Measurements from ENCODE around the gene GAL3ST1. TPM values are rescaled to one million over a fixed set of nuclear protein-coding genes. Genes with fewer than 3 reads are reported as not detected.

Gene GAL3ST1
- total RNA-seq, 2 experiments from 2014 or later = not detected

DNA sequence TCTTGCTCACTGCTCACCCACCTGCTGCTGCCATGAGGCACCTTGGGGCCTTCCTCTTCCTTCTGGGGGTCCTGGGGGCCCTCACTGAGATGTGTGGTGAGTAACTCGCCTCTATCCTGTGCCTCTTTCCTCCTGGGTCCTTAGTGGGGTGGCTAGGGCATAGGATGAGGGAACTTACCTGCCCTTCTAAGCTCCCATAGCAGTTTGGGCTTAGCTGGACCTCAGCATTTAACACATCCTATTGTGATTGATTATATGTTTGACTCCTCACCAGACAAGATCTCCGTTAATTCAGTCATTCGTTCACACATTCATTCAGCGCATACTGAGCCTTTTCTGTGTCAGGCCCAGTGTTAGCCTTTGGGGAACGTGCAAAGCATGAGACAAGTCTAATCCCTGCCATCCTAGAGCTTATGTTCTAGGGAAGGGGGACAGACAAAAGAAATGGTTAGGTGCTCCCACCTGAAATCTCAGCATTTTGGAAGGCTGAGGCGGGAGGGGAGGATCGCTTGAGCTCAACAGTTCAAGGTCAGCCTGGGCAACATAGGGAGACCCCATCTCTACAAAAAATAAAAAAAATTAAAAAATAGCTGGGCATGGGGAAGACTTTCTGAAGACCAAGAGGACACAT is 33.0 kb upstream of the GAL3ST1 start:
- H3K4me3 Mint-ChIP-seq = peak overlapping the region; percentile 60
- ChIA-PET CTCF (interaction anchor here (1.0 to 5.6 kb wide), 9 partner anchors 10 to 181 kb away, joined by 4 to 44 read pairs (median 6); partner anchors contain the start of genes MTFP1, PES1 and SLC35E4), POLR2A (interaction anchor here (1.0 kb wide), 1 partner anchor 16 kb away, joined by 5 read pairs; the partner anchor contains the start of gene PES1)
- DNase-seq = no peak
- no peaks in the 10 kb centered on the region for H3K9me3 Mint-ChIP-seq (ENCODE audit: insufficient read depth)
- H3K27ac Mint-ChIP-seq = peak overlapping the region; percentile 75
- no peak for ATAC-seq
- no peaks in the 10 kb centered on the region for H3K36me3 Mint-ChIP-seq (ENCODE audit: low read depth)
- H3K4me1 Mint-ChIP-seq (ENCODE audit: low read depth) = peaks cover 48% of the 10 kb centered on the region
- no peaks in the 10 kb centered on the region for H3K27me3 Mint-ChIP-seq (ENCODE audit: low read depth)

DNA sequence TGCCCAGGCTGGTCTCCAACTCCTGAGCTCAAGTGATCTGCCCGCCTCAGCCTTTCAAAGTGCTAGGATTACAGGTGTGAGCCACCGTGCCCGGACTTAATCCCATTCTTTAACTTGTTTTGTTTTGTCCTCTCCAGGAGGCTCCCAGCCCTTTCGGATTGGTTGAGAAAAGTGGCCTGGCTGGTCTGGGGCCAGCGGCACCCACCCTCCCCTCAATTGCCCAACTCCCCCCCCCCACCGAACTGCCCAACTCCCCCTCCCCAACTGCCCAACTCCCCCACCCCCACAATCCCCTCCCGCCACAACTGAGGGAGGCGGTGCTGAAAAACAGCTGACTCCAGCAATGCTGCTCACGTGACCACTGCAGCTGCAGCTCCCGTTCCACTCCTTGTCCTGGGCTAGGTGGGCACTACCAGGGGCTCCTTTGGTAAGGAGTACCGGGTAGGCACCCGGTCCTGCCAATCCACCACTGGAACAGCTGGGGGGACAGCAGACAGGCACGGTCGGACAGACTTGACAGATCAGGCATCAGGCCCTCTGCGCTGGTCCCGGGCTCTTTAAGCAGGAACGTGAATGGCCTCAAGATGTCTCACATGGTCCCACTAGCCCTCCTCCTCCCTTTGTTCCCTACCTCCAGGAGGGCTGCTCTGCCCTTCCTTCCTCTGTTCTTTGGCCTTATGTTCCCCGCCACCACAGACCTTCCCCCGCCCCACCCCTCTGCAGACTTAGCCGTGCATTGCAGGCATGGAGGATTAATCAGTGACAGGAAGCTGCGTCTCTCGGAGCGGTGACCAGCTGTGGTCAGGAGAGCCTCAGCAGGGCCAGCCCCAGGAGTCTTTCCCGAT is 32.2 kb upstream of the GAL3ST1 start, which contains the start of gene TCN2:
Gene TCN2 (plus strand): TSS at position 720 of the 845 bp plus-strand sequence. CDS start 158 bp downstream, outside the sequence.
- H3K4me1 Mint-ChIP-seq (ENCODE audit: low read depth) = peaks cover 48% of the 10 kb centered on the region
- peak; percentile 57 for ATAC-seq
- H3K4me3 Mint-ChIP-seq = peak within 1 kb of the TSS; percentile 60
- ChIA-PET POLR2A (interaction anchor here (0.6 kb wide), 1 partner anchor 250 kb away, joined by 3 read pairs; the partner anchor contains the start of genes CCDC157 and SF3A1), CTCF (interaction anchor here (0.9 to 5.6 kb wide), 16 partner anchors 9 to 501 kb away, joined by 3 to 44 read pairs (median 5); partner anchors contain the start of genes MORC2, MTFP1, PES1 and SELENOM)
- no peaks in the 10 kb centered on the region for H3K36me3 Mint-ChIP-seq (ENCODE audit: low read depth)
- no peaks in the 10 kb centered on the region for H3K27me3 Mint-ChIP-seq (ENCODE audit: low read depth)
- DNase-seq = peak; percentile 62
- peak within 1 kb of the TSS; percentile 75 for H3K27ac Mint-ChIP-seq
- no peaks in the 10 kb centered on the region for H3K9me3 Mint-ChIP-seq (ENCODE audit: insufficient read depth)

DNA sequence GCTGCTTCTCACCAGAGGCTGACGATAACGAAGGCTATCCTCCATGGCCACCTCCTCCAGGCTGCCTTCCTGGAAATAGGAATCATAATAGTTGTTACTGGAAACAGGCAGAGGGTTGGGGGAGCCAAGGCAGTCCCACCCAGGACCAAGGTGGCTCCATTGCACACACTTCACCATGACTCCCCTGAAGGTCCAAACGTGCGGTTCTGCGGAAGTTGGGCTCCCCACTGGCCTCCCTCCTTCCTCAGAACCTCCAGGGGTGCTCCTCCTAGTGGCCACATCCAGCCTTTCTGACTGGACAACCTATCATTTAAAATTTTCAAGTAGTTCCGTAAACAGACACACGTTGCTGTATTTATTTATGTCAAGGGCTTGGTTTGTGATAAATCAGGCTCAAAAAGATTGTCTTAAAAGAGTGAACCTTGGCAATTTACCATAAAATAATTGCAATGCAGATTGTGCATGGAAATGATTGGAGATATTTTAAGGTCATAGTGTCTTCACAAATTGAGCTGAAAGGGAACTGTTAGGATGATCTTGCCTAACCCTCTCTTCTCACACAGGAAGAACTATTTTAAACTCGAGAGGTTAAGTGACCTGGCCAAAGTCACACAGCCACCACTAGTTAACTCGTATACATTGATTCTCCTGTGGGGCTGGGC is 31.1 kb upstream of the GAL3ST1 start:
- CTCF ChIA-PET = interaction anchor here (1.2 to 5.6 kb wide), 12 partner anchors 8 to 363 kb away, joined by 3 to 44 read pairs (median 6); partner anchors contain the start of genes MORC2, MTFP1, PES1 and SLC35E4
- Mint-ChIP-seq H3K9me3 (ENCODE audit: insufficient read depth) (no peaks in the 10 kb centered on the region), H3K27me3 (ENCODE audit: low read depth) (no peaks in the 10 kb centered on the region), H3K36me3 (ENCODE audit: low read depth) (no peaks in the 10 kb centered on the region), H3K4me1 (ENCODE audit: low read depth) (peaks cover 48% of the 10 kb centered on the region), H3K27ac (no peak overlapping the region), H3K4me3 (no peak overlapping the region)
- peak; percentile 51 for ATAC-seq
- POLR2A ChIA-PET = no interaction called here
- peak; percentile 69 for DNase-seq

DNA sequence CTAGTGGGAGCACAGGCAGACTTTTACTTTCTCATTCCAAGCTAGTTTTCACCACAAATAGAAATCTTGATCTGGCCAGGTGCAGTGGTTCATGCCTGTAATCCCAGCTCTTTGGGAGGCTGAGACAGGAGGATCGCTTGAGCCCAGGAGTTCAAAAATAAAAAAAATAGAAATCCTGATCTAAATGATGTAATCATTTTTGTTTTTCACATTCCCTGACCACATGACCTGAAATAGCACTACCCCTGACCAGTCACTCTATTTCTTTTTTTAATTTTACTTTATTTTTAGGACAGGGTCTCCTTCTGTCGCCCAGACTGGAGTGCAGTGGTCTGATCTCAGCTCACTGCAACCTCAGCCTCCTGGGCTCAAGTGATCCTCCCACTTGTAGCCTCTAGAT is 30.3 kb upstream of the GAL3ST1 start:
- POLR2A ChIA-PET = no interaction called here
- Mint-ChIP-seq H3K36me3 (ENCODE audit: low read depth) (no peaks in the 10 kb centered on the region), H3K9me3 (ENCODE audit: insufficient read depth) (no peaks in the 10 kb centered on the region), H3K4me1 (ENCODE audit: low read depth) (peaks cover 44% of the 10 kb centered on the region), H3K27me3 (ENCODE audit: low read depth) (no peaks in the 10 kb centered on the region), H3K27ac (no peak overlapping the region), H3K4me3 (no peak overlapping the region)
- CTCF ChIA-PET = interaction anchor here (0.9 to 4.2 kb wide), 6 partner anchors 10 to 217 kb away, joined by 3 to 24 read pairs (median 4); partner anchors contain the start of genes PES1, RNF215 and SLC35E4
- no peak for ATAC-seq
- no peak for DNase-seq

DNA sequence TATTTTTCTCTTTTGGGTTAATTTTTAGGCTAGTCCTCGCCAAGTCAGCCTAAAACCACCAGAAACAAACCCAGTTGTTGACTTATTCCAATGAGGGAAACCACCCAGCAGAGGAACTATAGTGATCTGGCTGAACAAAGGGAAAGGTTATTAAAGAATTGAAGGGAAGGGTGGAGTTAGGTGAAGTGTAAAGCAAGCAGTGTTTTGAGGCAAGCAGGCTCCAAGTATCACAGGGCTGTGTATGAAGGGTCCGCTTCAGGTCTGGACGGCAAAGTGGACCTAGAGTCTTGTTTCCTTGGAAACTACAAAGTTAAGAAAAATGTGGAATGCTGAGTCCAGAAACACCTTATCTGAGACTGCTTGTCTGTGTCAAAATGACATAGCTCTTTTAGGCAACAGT is 29.3 kb upstream of the GAL3ST1 start:
- H3K27ac Mint-ChIP-seq = no peak overlapping the region
- H3K27me3 Mint-ChIP-seq (ENCODE audit: low read depth) = no peaks in the 10 kb centered on the region
- H3K36me3 Mint-ChIP-seq (ENCODE audit: low read depth) = no peaks in the 10 kb centered on the region
- H3K9me3 Mint-ChIP-seq (ENCODE audit: insufficient read depth) = no peaks in the 10 kb centered on the region
- ChIA-PET CTCF (interaction anchor here (0.7 to 1.6 kb wide), 5 partner anchors 21 to 216 kb away, joined by 3 to 6 read pairs (median 3); partner anchors contain the start of genes RNF215 and SLC35E4), POLR2A (interaction anchor here (0.6 kb wide), 1 partner anchor 20 kb away, joined by 3 read pairs; no protein-coding TSS in a partner anchor)
- no peak for DNase-seq
- H3K4me1 Mint-ChIP-seq (ENCODE audit: low read depth) = peaks cover 35% of the 10 kb centered on the region
- H3K4me3 Mint-ChIP-seq = no peak overlapping the region
- no peak for ATAC-seq

DNA sequence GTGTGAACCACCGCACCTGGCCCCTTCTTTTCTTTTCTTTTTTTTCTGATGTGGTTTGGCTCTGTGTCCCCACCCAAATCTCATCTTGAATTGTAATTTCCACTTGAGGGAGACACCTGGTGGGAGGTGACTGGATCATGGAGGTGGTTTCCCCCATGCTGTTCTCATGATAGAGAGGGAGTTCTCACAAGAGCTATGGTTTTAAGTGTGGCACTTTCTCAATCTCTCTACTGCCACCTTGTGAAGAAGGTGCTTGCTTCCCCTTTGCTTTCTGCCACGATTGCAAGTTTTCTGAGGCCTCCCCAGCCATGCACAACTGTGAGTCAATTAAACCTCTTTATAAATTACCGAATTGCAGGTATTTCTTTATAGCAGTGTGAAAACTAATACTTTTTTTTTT is 27.6 kb upstream of the GAL3ST1 start:
- H3K9me3 Mint-ChIP-seq (ENCODE audit: insufficient read depth) = no peaks in the 10 kb centered on the region
- peaks cover 17% of the 10 kb centered on the region for H3K4me1 Mint-ChIP-seq (ENCODE audit: low read depth)
- no peaks in the 10 kb centered on the region for H3K27me3 Mint-ChIP-seq (ENCODE audit: low read depth)
- H3K36me3 Mint-ChIP-seq (ENCODE audit: low read depth) = no peaks in the 10 kb centered on the region
- H3K27ac Mint-ChIP-seq = no peak overlapping the region
- ATAC-seq = no peak
- H3K4me3 Mint-ChIP-seq = no peak overlapping the region
- ChIA-PET POLR2A (no interaction called here), CTCF (interaction anchor here (0.6 to 1.5 kb wide), 9 partner anchors 9 to 552 kb away, joined by 3 to 7 read pairs (median 3); partner anchors contain the start of gene PES1)
- DNase-seq = peak; percentile 42

DNA sequence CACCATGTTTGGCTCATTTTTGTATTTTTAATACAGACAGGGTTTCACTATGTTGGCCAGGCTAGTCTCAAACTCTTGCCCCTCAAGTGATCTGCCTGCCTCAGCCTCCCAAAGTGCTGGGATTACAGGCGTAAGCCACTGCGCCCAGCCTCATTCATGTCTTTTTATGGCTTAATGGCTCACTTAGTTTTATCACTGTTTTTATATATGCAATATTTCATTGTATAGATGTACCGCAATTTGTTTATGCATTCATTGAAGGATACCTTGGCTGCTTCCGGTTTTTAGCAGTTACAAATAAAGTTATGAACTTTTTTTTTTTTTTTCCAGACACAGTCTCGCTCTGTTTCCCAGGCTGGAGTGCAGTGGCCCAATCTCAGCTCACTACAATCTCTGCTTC is 27.0 kb upstream of the GAL3ST1 start:
- Mint-ChIP-seq H3K27ac (no peak overlapping the region), H3K4me3 (no peak overlapping the region), H3K4me1 (ENCODE audit: low read depth) (peaks cover 13% of the 10 kb centered on the region), H3K36me3 (ENCODE audit: low read depth) (no peaks in the 10 kb centered on the region), H3K27me3 (ENCODE audit: low read depth) (no peaks in the 10 kb centered on the region), H3K9me3 (ENCODE audit: insufficient read depth) (no peaks in the 10 kb centered on the region)
- CTCF ChIA-PET = interaction anchor here (0.6 to 1.5 kb wide), 8 partner anchors 9 to 552 kb away, joined by 3 to 7 read pairs (median 4); partner anchors contain the start of gene PES1
- ATAC-seq (no peak), DNase-seq (no peak)
- POLR2A ChIA-PET = interaction anchor here (1.1 kb wide), 1 partner anchor 10 kb away, joined by 3 read pairs; the partner anchor contains the start of gene PES1

DNA sequence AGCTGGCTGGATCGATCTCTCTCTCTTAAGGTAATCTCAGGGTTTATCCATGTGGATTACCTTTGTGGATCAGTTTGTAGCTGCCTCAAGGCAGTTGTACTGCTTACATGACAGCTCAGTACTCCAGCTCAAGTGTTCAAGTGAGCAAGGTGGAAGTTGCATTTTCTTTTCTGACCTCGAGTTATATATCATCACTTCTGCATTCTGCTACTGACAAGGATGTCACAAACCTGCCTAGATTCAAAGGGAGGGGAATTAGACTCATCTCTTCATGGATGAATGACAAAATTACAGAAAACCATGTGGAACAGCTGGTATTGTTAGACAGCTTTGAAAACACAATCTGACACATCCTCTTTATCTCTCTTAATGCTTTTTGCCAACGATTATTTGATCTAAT is 26.5 kb upstream of the GAL3ST1 start:
- POLR2A ChIA-PET = interaction anchor here (1.1 kb wide), 1 partner anchor 9 kb away, joined by 3 read pairs; the partner anchor contains the start of gene PES1
- no peaks in the 10 kb centered on the region for H3K36me3 Mint-ChIP-seq (ENCODE audit: low read depth)
- peaks cover 7% of the 10 kb centered on the region for H3K4me1 Mint-ChIP-seq (ENCODE audit: low read depth)
- DNase-seq = no peak
- no peak for ATAC-seq
- H3K9me3 Mint-ChIP-seq (ENCODE audit: insufficient read depth) = no peaks in the 10 kb centered on the region
- CTCF ChIA-PET = interaction anchor here (0.8 to 1.5 kb wide), 4 partner anchors 9 to 102 kb away, joined by 3 to 7 read pairs (median 4); partner anchors contain the start of gene PES1
- no peak overlapping the region for H3K27ac Mint-ChIP-seq
- no peaks in the 10 kb centered on the region for H3K27me3 Mint-ChIP-seq (ENCODE audit: low read depth)
- H3K4me3 Mint-ChIP-seq = no peak overlapping the region

DNA sequence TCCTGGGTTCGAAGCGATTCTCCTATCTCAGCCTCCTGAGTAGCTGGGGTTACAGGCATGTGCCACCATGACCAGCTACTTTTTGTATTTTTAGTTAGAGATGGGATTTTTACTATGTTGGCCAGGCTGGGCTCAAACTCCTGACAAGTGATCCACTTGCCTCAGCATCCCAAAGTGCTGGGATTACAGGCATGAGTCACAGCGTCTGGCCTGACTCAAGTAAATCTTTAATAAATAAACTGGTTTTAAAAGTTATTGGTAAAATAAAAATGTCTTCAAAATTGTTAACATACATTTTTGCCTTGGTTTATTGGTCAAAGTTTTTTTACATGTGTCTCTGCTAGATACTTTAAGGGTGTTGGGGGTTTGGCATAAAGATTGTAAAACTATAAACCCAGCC is 24.5 kb upstream of the GAL3ST1 start:
- DNase-seq = no peak
- no peaks in the 10 kb centered on the region for H3K4me1 Mint-ChIP-seq (ENCODE audit: low read depth)
- ChIA-PET CTCF (no interaction called here), POLR2A (no interaction called here)
- no peaks in the 10 kb centered on the region for H3K9me3 Mint-ChIP-seq (ENCODE audit: insufficient read depth)
- no peak for ATAC-seq
- no peaks in the 10 kb centered on the region for H3K27me3 Mint-ChIP-seq (ENCODE audit: low read depth)
- H3K4me3 Mint-ChIP-seq = no peak overlapping the region
- H3K27ac Mint-ChIP-seq = no peak overlapping the region
- no peaks in the 10 kb centered on the region for H3K36me3 Mint-ChIP-seq (ENCODE audit: low read depth)

DNA sequence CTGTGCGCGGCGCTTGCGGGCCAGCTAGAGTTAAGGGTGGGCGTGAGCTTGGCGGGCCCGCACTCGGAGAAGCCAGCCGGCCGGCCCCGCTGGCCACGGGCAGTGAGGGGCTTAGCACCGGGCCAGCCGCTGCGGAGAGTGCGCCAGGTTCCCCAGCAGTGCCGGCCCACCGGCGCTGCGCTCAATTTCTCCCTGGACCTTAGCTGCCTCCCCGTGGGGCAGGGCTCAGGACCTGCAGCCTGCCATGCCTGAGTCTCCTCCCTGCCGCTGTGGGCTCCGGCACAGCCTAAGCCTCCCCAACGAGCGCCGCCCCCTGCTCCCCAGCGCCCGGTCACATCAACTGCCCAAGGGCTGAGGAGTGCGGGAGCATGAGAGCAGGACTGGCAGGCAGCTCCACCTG is 22.4 kb upstream of the GAL3ST1 start:
- DNase-seq (no peak), ATAC-seq (no peak)
- no peak overlapping the region for H3K27ac Mint-ChIP-seq
- H3K27me3 Mint-ChIP-seq (ENCODE audit: low read depth) = peaks cover 4% of the 10 kb centered on the region
- POLR2A ChIA-PET = no interaction called here
- H3K9me3 Mint-ChIP-seq (ENCODE audit: insufficient read depth) = no peaks in the 10 kb centered on the region
- no peak overlapping the region for H3K4me3 Mint-ChIP-seq
- CTCF ChIA-PET = interaction anchor here (2.1 kb wide), 1 partner anchor 10 kb away, joined by 10 read pairs; the partner anchor contains the start of gene TCN2
- no peaks in the 10 kb centered on the region for H3K36me3 Mint-ChIP-seq (ENCODE audit: low read depth)
- H3K4me1 Mint-ChIP-seq (ENCODE audit: low read depth) = no peaks in the 10 kb centered on the region

DNA sequence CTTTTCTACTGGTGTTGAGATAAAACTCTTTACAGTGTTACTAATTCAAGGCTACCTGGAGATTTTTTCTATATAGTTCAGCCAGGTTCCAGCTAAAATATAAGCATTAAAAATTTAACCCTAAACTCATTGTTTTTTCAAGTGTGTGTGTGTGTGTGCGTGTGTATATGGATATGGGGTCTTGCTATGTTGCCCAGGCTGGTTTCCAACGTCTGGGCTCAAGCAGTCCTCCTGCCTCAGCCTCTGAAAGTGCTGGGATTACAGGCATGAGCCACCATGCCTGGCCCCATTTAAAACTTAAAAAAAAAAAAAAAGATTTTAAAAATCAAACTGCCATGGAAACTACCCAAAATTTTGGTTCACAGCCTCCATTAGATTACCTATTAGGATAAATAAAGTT is 21.7 kb upstream of the GAL3ST1 start:
- Mint-ChIP-seq H3K4me1 (ENCODE audit: low read depth) (no peaks in the 10 kb centered on the region), H3K27ac (no peak overlapping the region), H3K9me3 (ENCODE audit: insufficient read depth) (no peaks in the 10 kb centered on the region), H3K4me3 (no peak overlapping the region), H3K36me3 (ENCODE audit: low read depth) (no peaks in the 10 kb centered on the region), H3K27me3 (ENCODE audit: low read depth) (peaks cover 4% of the 10 kb centered on the region)
- DNase-seq = no peak
- ATAC-seq = no peak
- CTCF ChIA-PET = interaction anchor here (1.6 kb wide), 1 partner anchor 10 kb away, joined by 5 read pairs; the partner anchor contains the start of gene TCN2
- POLR2A ChIA-PET = no interaction called here

Measured in activated CD8-positive, alpha-beta T cell treated with anti-CD3 and anti-CD28 coated beads, Interleukin-2, amount 10 ng/mL, durations not matched to agents 7 days and 5 days (primary cell).